Psoas muscle (tissue), 8 donors: Measurements from ENCODE around the gene CD200R1L. TPM values are rescaled to one million over a fixed set of nuclear protein-coding genes. Genes with fewer than 3 reads are reported as not detected.

Experiments used
- ATAC-seq, 4 donors: fragments of 200-7000 bp; cut with Tn5 transposase; one replicate each; pipeline ENCODE4 v1.9.1; 2020; ENCODE audit warnings: moderate library complexity in 3 of 4, mild to moderate bottlenecking in 2 of 4
- DNase-seq, 2 donors: peaks; one replicate each; pipeline ENCODE4 v3.0.0-alpha.2; 2020
- H3K27ac ChIP-seq: fragments of 200-600 bp; one replicate; pipeline ENCODE4 v1.8.0; 2022
- H3K27me3 ChIP-seq, 3 donors: fragments of 200-600 bp in 1 of 3; one replicate each; pipeline versions ENCODE4 v1.6.1 to v1.8.0; 2013 to 2022; ENCODE audit warnings: low read length in 2 of 3, mild to moderate bottlenecking in 2 of 3, moderate library complexity in 1 of 3; ENCODE audit not compliant: insufficient read depth in 3 of 3
- H3K36me3 ChIP-seq, 2 donors: fragments of 200-600 bp in 1 of 2; one replicate each; pipeline versions ENCODE4 v1.6.1 to v1.8.0; 2013 to 2022; ENCODE audit warnings: low read depth in 1 of 2, mild to moderate bottlenecking in 1 of 2, moderate library complexity in 1 of 2; ENCODE audit not compliant: insufficient read depth in 1 of 2
- H3K4me1 ChIP-seq: fragments of 200-600 bp; one replicate; pipeline ENCODE4 v1.8.0; 2022
- H3K4me3 ChIP-seq: fragments of 200-600 bp; one replicate; pipeline ENCODE4 v1.8.0; 2022; ENCODE audit warnings: mild to moderate bottlenecking
- H3K9me3 ChIP-seq: fragments of 200-600 bp; one replicate; pipeline ENCODE4 v1.8.0; 2022
- CTCF ChIP-seq: fragments of 200-600 bp; IDR thresholded peaks from one replicate; pipeline ENCODE4 v1.8.0; 2022; ENCODE audit warnings: antibody characterized with exemption
- WGBS, 3 donors: extraction: QIAGEN DNeasy Blood & Tissue Kit; methylation state at CpG; one replicate each; pipeline versions ENCODE4 v1.1.6 to v1.1.7; 2013; 5-methylcytosine and 5-hydroxymethylcytosine counted together
- intact Hi-C, 2 donors: fragments of 100-400 bp; cut with DNase I; formaldehyde crosslinking; loops; one replicate each; pipeline versions ENCODE4 v1.11.0 to v1.14.2; 2022
- polyA plus RNA-seq, 3 donors: library from polyadenylated mRNA; stranded (reverse); fragments of 200-250 nt; gene quantifications; one replicate each; pipeline ENCODE4 v1.2.3, GENCODE V29; 2013
- total RNA-seq, 4 donors: library from RNA; stranded (reverse); fragmentation: NEBNext Ultra II Directional in 2 of 4; extraction: Animal tissue kit (Norgen Biotek cat#: 25700) in 2 of 4; gene quantifications; one replicate each; pipeline versions ENCODE4 v1.2.1 to v1.2.4, GENCODE V29; 2021 to 2023
- donor health status: healthy with polysubstance abuse.
- donor health status: DM: no; HTN: no; CAD: no; lungs with moderate emphysema.
- donor health status: Bipolar disorder and iron deficiency.
- donor health status: healthy.
- donor health status: DM: yes; HTN: yes; CAD: no.
- donor health status: DM: no; HTN: no; CAD: no.
- donor health status: DM: no; HTN: no; CAD: no.
- donor health status: DM: yes; HTN: yes; CAD: no.

Gene CD200R1L
- total and polyA plus RNA-seq, 7 donors = not detected

DNA sequence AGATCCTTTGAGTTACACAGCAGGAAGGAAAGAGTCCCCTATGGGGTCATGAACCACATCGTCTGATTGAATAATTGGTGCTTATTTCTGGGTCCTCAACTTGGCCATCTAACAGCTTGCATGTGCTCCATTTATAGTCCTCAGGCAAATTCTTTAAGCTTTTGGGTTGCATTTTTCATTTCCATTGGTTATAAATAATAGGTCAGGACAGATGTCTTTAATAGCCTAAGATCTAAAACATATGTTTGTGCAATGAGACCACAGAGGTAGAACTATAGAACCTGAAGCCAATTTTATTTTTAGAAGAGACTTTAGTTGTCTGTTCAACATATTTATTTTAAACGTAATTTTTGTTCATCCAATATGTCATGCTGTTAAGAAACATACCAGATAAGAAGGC lies 43.2 kb downstream of the CD200R1L start:
- Histone ChIP-seq H3K36me3 (no peaks in the 10 kb centered on the region), H3K27me3 (no peaks in the 10 kb centered on the region), H3K27ac (no peak overlapping the region), H3K9me3 (no peaks in the 10 kb centered on the region), H3K4me3 (no peak overlapping the region), H3K4me1 (no peaks in the 10 kb centered on the region)
- TF ChIP-seq CTCF = no peak
- intact Hi-C loops = no loop called here
- DNase-seq (no peak), ATAC-seq (no peak)
- WGBS, 3 donors = 45 to 58% (median 53%) methylated on average over 2 of the region's 2 CpGs

DNA sequence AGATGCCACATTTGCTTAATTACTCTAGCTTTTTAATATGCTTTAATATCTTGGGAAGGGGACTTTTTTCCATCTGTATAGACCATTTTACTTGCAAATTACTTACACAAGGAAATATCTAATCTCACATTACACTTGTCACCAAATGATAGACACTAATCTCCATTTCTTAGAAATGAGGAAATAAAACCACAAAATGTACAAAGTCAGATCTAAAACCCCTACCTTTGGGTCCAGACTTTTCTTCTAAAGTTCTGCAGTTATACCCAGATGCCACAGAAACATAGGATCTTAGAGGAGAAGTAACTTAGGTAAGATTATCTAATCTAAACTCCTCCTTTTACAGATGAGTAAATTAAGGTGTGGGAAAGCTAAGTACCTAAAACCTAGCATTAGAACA lies 44.3 kb downstream of the CD200R1L start:
- H3K36me3 ChIP-seq = no peaks in the 10 kb centered on the region
- H3K27ac ChIP-seq = no peak overlapping the region
- intact Hi-C loops = no loop called here
- no peaks in the 10 kb centered on the region for H3K4me1 ChIP-seq
- H3K27me3 ChIP-seq = no peaks in the 10 kb centered on the region
- no peak overlapping the region for H3K4me3 ChIP-seq
- no peaks in the 10 kb centered on the region for H3K9me3 ChIP-seq
- no peak for TF ChIP-seq CTCF
- no peak for ATAC-seq
- no peak for DNase-seq

DNA sequence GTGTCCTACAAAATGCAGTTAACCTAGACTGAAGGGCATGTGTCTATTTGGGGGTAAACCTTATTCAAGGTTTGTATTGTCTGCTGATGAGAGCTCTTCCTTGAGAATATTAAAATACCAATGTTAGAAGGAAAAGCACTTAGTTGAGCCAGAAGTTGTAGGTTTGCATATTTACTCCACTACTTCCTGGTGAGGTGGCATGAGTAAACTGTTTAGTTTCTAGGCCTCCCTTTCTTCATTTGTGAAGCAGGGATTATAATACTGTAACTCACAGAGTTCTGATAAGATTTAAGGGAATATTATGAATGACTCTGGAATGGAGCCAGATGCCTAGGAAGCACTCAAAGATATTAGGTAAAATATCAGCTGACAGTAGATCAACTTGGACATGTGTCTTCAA lies 46.7 kb downstream of the CD200R1L start:
- no peak for TF ChIP-seq CTCF

GRCh38 chr3:112794622-112795172 lies 52.0 kb downstream of the CD200R1L start:
- 60 to 62% (median 61%) methylated on average over 6 of the region's 6 CpGs for WGBS, 3 donors
- H3K4me1 ChIP-seq = no peaks in the 10 kb centered on the region
- ATAC-seq (no peak), DNase-seq (no peak)
- H3K27me3 ChIP-seq = no peaks in the 10 kb centered on the region
- H3K9me3 ChIP-seq = no peaks in the 10 kb centered on the region
- TF ChIP-seq CTCF = no peak
- H3K4me3 ChIP-seq = no peak overlapping the region
- intact Hi-C loops = no loop called here
- no peaks in the 10 kb centered on the region for H3K36me3 ChIP-seq
- H3K27ac ChIP-seq = no peak overlapping the region

More for the DNA sequence above, 46.7 kb downstream of the CD200R1L start:
- H3K9me3 ChIP-seq = no peaks in the 10 kb centered on the region
- H3K4me1 ChIP-seq = no peaks in the 10 kb centered on the region
- intact Hi-C loops = no loop called here
- no peak overlapping the region for H3K4me3 ChIP-seq
- no peak for DNase-seq
- H3K36me3 ChIP-seq = no peaks in the 10 kb centered on the region
- ATAC-seq = no peak
- H3K27me3 ChIP-seq = no peaks in the 10 kb centered on the region
- no peak overlapping the region for H3K27ac ChIP-seq

DNA sequence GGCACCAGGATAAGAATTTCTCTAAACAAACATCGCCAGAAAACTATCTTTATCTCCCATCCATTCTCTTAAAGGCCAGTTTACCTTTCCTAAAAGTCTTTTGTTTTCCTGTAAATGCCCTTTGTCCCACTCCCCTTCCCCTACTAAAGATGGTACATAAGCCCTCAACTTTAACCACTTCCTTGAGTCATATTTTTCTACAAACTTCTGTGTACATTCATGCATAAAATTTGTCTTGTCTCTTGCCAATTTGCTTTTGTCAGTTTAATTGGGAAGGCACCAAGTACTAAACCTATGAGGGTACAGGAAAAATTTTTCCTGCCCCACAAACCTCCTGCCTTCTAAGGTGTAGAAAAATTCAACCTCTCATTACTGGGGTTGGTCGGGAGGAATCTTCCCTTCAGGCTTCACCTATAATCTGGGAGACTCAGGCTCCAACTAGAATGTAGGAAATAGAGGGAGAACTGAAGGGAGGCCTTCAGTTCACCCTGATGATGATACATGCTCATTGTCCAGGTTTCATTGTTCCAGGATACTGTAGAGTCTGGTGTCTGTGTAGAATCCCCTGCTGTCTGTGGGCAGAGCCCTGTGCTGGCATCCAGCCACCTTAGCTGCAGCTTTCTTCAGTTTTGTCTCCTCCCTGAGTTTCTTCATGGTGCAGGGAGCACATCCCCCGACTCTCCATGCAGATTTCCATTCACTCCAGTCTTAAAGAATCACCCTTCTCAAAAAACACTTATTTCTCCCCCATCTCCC lies 53.2 kb downstream of the CD200R1L start:
- DNase-seq (no peak), ATAC-seq (no peak)
- H3K27me3 ChIP-seq = no peaks in the 10 kb centered on the region
- no peak overlapping the region for H3K4me3 ChIP-seq
- no peak overlapping the region for H3K27ac ChIP-seq
- no peaks in the 10 kb centered on the region for H3K4me1 ChIP-seq
- intact Hi-C loops = no loop called here
- no peaks in the 10 kb centered on the region for H3K9me3 ChIP-seq
- no peaks in the 10 kb centered on the region for H3K36me3 ChIP-seq
- no peak for TF ChIP-seq CTCF
- 68 to 75% (median 75%) methylated on average over 3 of the region's 3 CpGs for WGBS, 3 donors
